NCI-H1930 (cell line): ENCODE measurements around the gene B9D2.
A peak's percentile ranks its signal among the peaks of the same experiment; 100 is the strongest.
"Not testable (repeated sequence)": the region's sequence is repeated elsewhere in the genome, so short reads cannot be mapped to it uniquely, and the experiment has no call there.

Source experiments
- DNase-seq, 2 experiments: peaks; one replicate each; lab custom pipeline; 2025; lab: John Stamatoyannopoulos, UW

The B9D2 gene

GRCh38 chr19:41363753-41364523 is at the start of gene B9D2:
Gene B9D2, minus strand, starts transcription at chr19:41364149. Its CDS starts 630 bp downstream, at chr19:41363519.
- peak; percentile 98 to 99 for DNase-seq

DNA sequence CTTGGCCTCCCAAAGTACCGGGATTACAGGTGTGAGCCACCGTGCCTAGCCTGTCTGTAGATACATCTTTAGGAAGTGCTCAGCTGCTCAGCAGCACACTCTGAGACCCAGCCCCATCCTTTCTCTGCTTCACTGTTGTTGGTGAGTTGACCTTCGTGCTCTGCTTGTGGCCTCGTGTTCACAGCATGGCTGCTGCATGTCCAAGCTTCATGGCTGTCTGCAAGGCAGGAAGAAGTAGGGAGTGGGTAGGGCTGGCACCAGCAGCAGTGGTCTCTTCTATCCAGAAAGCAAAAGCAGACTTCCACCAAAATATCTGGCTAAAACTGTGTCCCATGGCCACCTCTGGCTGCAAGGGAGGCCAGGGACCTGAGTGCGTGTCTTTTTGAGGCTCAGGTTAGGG is 49.0 kb upstream of the B9D2 start:
- no peak for DNase-seq

GRCh38 chr19:41411968-41412265 is 48.0 kb upstream of the B9D2 start:
- DNase-seq = no peak

DNA sequence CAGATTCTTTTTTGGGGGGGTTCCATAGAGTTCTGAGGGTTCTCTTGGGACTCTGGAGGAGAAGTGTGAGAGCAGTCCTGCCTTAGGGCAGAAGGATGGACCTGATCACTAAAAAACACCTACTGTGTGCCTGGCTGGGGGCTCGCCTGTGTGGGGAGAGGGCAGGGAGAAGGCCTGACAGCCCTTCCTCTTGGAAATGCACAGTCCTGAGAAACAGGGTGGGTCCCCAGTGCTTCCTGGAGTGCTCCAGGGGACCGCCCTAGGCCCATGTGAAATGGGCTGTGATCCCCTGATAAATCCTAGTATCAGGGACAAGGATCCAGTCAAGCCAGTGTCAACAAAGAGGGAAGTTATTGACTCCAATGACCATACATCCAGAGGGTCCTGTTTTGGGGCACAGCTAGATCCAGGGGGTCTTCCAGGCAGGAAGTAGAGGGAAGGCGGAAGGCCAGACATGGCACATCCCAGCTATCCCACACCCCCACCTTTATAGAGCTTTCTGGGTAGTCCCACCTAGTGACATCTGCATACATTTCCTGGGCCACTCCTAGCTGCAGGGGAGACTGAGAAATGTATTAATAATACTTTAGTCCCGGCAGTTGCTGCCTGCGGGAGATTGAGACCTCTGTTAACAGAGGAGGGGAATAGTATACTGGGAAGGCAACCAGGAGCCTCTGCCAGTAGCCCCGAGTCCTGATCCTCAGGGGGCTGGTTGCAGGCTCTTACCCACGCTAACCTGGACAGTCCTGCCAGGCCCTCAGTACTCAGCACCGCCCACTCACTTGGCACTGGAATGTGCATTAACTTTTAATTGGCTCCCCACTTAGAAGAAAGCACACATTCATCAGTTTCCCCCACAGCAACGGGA is 47.4 kb upstream of the B9D2 start:
- DNase-seq = no peak

DNA sequence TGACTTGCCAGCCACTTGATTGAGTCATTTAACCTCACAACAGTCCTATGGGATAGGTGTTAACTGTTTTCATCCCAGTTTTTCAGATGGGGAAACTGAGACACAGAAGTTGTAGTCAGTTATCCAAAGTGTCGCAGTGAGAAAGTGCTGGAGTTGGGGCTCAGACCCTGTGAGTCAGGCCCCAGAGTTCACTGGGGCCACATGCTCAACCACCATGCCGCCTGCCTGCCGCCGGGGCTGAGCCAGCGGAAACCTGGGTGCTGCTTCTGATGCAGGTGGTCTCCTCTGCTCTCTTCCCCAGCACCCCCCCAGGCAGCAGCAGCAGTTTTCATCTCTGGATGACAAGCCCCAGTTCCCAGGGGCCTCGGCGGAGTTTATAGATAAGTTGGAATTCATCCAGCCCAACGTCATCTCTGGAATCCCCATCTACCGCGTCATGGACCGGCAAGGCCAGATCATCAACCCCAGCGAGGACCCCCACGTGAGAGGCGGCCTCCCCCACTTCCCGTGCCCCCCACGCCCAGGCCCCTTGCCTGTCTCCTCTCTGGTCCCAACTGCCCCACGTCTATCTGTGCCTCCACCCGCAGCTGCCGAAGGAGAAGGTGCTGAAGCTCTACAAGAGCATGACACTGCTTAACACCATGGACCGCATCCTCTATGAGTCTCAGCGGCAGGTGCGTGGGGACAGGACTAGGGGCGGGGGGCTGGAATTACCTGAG is 46.5 kb upstream of the B9D2 start:
- DNase-seq = no peak

- DNase-seq = peak in 1 of 2 experiments; percentile 24
Observed at GRCh38 chr19:41409288-41409687, 45.3 kb upstream of the B9D2 start.

GRCh38 chr19:41408846-41409245 is 44.9 kb upstream of the B9D2 start:
- DNase-seq = not testable (repeated sequence)

GRCh38 chr19:41408256-41408655 is 44.3 kb upstream of the B9D2 start:
- DNase-seq = no peak

DNA sequence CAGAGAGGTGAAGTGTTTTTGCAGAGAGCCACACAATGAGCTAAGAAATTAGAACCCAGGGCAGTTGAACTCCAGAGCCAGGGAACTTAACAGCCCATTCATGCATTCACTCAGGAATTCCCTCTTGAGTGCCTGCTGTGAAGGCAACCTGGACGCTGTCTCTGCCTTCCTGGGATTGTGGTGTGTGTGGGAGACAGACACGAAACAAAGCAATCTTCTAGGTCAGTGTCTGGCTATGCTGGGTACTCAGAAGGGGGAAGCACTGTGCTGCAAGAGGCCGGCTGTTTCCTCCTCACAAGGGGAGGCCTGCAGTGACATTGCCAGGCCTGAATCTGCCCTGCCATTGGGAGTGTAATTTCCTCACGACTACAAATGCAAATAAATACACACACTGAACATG is 43.3 kb upstream of the B9D2 start:
- DNase-seq = no peak

DNA sequence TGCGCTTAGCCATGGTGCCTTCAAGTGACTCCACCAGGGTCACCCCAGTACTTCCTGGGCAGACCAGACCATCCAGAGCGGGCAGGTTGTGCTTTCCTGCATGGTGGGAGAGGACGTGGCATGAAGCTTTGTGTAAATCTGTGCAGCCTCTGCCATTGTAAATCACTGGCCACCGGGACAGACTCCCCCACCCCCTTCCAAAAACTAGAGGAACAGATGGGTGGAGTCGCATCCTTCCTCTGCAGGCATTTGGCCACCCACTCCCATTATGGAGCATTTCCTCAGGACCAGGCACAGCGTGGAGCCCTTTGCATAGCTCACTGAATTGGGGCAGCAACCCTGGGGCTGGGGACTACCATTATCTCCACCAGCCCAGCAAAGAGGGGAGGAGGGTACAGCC is 41.8 kb upstream of the B9D2 start:
- no peak for DNase-seq

DNA sequence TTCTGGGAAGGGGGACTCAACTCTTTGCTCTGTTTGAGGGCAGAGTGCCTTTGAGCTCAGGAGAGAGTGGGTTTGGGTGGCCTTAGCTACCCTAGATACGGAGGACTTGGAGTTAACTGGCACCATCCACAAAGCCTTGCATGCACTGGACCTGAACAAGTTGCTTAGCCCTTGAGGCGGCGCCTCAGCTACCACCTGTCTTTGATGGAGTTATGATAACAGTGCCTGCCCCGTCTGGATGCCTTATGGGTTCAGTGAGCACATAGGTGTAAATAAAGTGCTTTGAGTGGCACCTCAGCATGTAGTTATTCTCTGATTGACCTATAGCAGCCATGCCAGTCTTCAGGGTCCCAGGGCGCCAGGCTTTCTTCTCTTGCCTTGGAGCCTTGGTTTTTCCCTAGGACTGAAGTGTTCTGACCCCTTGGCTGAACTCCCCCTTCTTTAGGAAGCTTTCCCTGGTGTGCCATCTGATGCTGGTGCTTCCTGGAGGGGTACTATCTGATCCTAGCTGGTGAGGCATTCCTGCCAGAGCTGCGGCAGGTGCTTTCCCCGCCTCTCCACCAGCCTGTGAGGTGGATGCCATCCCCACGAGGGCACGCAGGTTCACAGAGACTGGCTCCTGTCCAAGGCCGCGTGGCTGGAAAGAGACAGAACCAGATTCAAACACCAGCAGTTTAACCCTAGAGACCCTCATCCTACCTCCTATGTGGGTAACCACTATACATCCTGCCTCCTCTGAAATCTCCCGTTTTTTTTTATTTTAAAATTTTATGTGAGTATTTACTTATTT is 39.4 kb upstream of the B9D2 start:
- no peak for DNase-seq

- DNase-seq = no peak
Observed at GRCh38 chr19:41402010-41402409, 38.1 kb upstream of the B9D2 start.

DNA sequence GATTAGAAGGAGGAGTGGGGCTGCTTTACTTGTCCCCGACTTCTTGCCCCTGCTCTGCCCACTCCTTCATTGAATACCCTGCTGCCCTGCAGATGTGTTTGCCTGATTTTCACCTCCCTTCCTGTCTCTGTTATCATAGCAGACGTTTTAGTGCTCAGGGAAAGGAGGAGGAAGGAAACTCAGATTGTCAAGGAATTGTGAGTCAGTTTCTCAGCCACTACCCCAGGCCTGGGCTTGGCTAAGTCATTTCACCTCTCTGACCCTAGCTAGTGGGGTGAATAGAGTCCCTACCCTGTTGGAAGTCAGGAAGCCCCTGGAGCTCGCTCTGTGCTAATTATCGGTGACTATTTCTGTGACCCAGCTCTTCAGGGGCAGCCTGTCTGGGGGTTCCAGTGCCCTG is 37.5 kb upstream of the B9D2 start:
- no peak for DNase-seq

DNA sequence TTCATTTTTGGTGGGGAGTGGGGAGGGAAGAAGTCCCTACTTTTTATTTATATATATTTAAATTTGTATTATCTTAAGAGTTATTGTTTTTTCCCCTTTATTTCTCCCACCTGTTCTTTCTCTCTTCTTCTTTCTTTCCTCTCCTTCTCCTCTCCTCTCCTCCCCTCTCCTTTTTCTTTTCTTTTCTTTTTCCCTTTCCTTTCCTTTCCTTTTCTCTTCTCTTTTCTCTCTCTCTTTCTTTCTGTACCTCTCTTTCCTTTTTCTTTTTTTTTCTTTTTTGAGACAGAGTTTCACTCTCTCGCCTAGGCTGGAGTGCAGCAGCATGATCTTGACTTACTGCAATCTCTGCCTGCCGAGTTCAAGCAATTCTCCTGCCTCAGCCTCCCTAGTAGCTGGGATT is 35.6 kb upstream of the B9D2 start:
- no peak for DNase-seq

GRCh38 chr19:41399091-41399490 is 35.1 kb upstream of the B9D2 start:
- no peak for DNase-seq

DNA sequence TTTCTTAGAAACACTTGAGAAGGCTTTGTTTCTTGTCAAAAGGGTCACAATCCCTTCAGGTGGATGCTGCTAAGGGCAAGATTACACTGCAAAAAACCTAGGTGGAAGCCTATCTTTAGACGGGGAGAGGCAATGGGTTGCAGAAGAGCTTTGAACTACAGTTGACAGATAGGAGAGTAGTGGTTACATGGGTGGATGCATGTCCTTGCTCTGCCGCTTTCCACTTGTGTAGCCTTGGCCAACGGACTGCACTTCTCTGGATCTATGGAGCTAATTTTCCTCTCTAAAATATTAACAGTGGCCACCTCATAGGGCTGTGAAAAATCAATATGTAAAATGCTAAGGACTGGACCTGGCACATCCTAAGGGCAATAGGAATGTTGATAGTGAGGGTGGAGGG is 34.6 kb upstream of the B9D2 start:
- DNase-seq = no peak

GRCh38 chr19:41398050-41398418 is 34.1 kb upstream of the B9D2 start:
- DNase-seq = no peak

- peak; percentile 99 to 100 for DNase-seq
Observed at GRCh38 chr19:41397086-41398049, 33.4 kb upstream of the B9D2 start, which contains the start of the genes BCKDHA and EXOSC5. Gene BCKDHA, plus strand, starts transcription at chr19:41397818. Its CDS starts 10 bp downstream, at chr19:41397828. Gene EXOSC5, minus strand, starts transcription at chr19:41397359. Its CDS starts 31 bp downstream, at chr19:41397328.

DNA sequence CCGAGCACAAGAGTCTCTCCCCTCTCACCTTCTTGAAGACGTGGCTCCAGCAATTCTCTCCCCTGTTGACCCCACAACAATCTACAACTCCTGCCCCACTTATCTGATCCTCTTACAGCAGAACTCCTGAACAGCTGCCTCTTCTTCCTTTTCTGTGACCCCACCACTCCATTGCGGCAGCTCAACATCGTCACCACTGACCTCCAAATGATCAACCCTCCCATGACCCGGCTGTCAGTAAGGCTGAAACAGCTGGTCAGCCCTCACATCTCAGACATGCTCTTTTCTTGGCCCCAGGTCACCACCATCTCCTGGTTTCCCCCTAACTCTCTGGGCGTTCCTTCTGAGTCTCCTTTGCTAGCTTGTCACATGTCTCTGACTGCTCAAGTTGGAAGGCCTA is 31.4 kb upstream of the B9D2 start:
- no peak for DNase-seq

GRCh38 chr19:41392775-41393174 is 28.8 kb upstream of the B9D2 start:
- no peak for DNase-seq

DNA sequence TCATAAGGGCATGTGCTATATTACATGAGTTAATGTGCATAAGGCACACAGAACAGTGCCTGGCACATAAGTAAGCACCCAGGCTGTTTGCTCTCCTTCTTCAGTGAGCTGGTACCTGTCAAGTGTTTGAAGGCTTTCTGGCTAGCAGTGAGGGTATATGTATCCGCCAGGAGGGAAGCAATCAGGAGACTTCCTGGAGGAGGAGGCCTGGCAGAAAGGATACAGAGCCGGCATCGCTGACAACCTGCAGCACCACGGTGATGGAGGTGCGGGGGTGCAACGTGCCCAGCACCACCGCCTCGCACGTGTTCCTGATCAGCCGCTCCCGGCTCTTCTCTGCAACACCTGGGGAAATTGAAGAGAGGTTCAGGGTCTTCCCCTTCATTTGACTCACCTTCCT is 27.7 kb upstream of the B9D2 start:
- no peak for DNase-seq
